Esophagus squamous epithelium (tissue), 5 donors: Measurements from ENCODE around the gene CREBRF. TPM values are rescaled to one million over a fixed set of nuclear protein-coding genes. Genes with fewer than 3 reads are reported as not detected.

Source experiments
- DNase-seq: peaks from one replicate; lab custom pipeline; 2025; lab: John Stamatoyannopoulos, UW
- H3K27ac ChIP-seq, 4 donors: fragments of 200-600 bp; sonication (generic); one replicate each; pipeline ENCODE4 v1.5.1; 2016 to 2019; ENCODE audit warnings: mild to moderate bottlenecking in 1 of 4
- H3K27me3 ChIP-seq, 4 donors: fragments of 200-600 bp; sonication (generic); 1 replicate in 3 of 4; 2 replicates in 1 of 4; pipeline versions ENCODE4 v1.5.1 to v1.6.0; 2017 to 2021; ENCODE audit warnings: antibody characterized with exemption in 1 of 4
- H3K36me3 ChIP-seq, 3 donors: fragments of 200-600 bp; sonication (generic); one replicate each; pipeline ENCODE4 v1.5.1; 2016 to 2019
- H3K4me1 ChIP-seq, 3 donors: fragments of 200-600 bp; sonication (generic); one replicate each; pipeline ENCODE4 v1.5.1; 2017 to 2019
- H3K4me3 ChIP-seq, 4 donors: fragments of 200-600 bp; sonication (generic); 1 replicate in 3 of 4; 2 replicates in 1 of 4; pipeline ENCODE4 v1.5.1; 2016 to 2019; ENCODE audit warnings: mild to moderate bottlenecking in 2 of 4, moderate library complexity in 1 of 4
- H3K9me3 ChIP-seq, 3 donors: fragments of 200-600 bp; sonication (generic); one replicate each; pipeline ENCODE4 v1.5.1; 2016 to 2019
- CTCF ChIP-seq, 6 experiments: fragments of 450-650 bp in 4 of 6; fragments of 200-600 bp in 2 of 6; sonication (generic) in 2 of 6; IDR thresholded peaks; one replicate each; pipeline ENCODE4 v1.5.1; 2016 to 2019; ENCODE audit warnings: antibody characterized with exemption in 6 of 6, mild to moderate bottlenecking in 4 of 6, moderate library complexity in 4 of 6
- POLR2A ChIP-seq, 4 donors: fragments of 450-650 bp; IDR thresholded peaks; one replicate each; pipeline ENCODE4 v1.6.1; 2017; ENCODE audit warnings: antibody characterized with exemption in 4 of 4, mild to moderate bottlenecking in 4 of 4, moderate library complexity in 3 of 4
- WGBS, 2 donors: methylation state at CpG; one replicate each; pipeline ENCODE4 v1.1.5; 2018; 5-methylcytosine and 5-hydroxymethylcytosine counted together
- intact Hi-C: fragments of 100-400 bp; cut with DNase I; formaldehyde crosslinking; loops from one replicate; pipeline ENCODE4 v1.15.0; 2022
- total RNA-seq, 4 donors: library from RNA; depleted of rRNA; stranded (reverse); fragments of >200 nt; gene quantifications; one replicate each; pipeline ENCODE4 v1.1.0, GENCODE V29; 2016
- donor health status: DM: yes; HTN: yes; CAD: no.

Gene CREBRF
- total RNA-seq, 4 donors from 2014 or later: 2.7 to 28.4 (median 7.9) TPM

- no peaks in the 10 kb centered on the region for H3K27me3 ChIP-seq
- TF ChIP-seq POLR2A (IDR thresholded peaks at IDR 0.05): no peak
- TF ChIP-seq CTCF (IDR thresholded peaks at IDR 0.05): no peak
- intact Hi-C loops: no loop called here
- no peak overlapping the region for H3K4me3 ChIP-seq
- H3K36me3 ChIP-seq: peaks cover 0 to 98% (median 16%) of the 10 kb centered on the region in 3 donors
- DNase-seq: no peak
- WGBS, 2 donors: 43 to 66% methylated on average over 1 to 2 of the region's 2 CpGs
- H3K9me3 ChIP-seq: no peaks in the 10 kb centered on the region
- H3K27ac ChIP-seq: no peak overlapping the region
- H3K4me1 ChIP-seq: no peaks in the 10 kb centered on the region
These were observed 99.8 kb downstream of the CREBRF start for GRCh38 chr5:173155912-173156311.

- intact Hi-C loops: no loop called here
- Histone ChIP-seq H3K36me3 (peaks cover 0 to 100% (median 30%) of the 10 kb centered on the region in 3 donors), H3K9me3 (no peaks in the 10 kb centered on the region), H3K27me3 (no peaks in the 10 kb centered on the region), H3K4me1 (no peaks in the 10 kb centered on the region), H3K27ac (no peak overlapping the region), H3K4me3 (no peak overlapping the region)
- 80% methylated on average over 4 of the region's 8 CpGs; no CpG with 5 or more reads in 1 of the 2 donors for WGBS, 2 donors
- no peak for DNase-seq
- TF ChIP-seq CTCF (IDR thresholded peaks at IDR 0.05) (no peak), POLR2A (IDR thresholded peaks at IDR 0.05) (no peak)
These were observed 102.2 kb downstream of the CREBRF start for GRCh38 chr5:173158366-173158765.

GRCh38 chr5:173159256-173159655, 103.1 kb downstream of the CREBRF start:
- Histone ChIP-seq H3K27me3 (no peaks in the 10 kb centered on the region), H3K27ac (no peak overlapping the region), H3K4me1 (no peaks in the 10 kb centered on the region), H3K9me3 (no peaks in the 10 kb centered on the region), H3K36me3 (peaks cover 0 to 100% (median 30%) of the 10 kb centered on the region in 3 donors), H3K4me3 (no peak overlapping the region)
- no peak for DNase-seq
- TF ChIP-seq POLR2A (IDR thresholded peaks at IDR 0.05) (no peak), CTCF (IDR thresholded peaks at IDR 0.05) (no peak)
- 91 to 94% methylated on average over 3 of the region's 3 CpGs for WGBS, 2 donors
- intact Hi-C loops: no loop called here

- DNase-seq: no peak
- WGBS, 2 donors: 93 to 100% methylated on average over 2 to 5 of the region's 5 CpGs
These were observed 105.0 kb downstream of the CREBRF start for GRCh38 chr5:173161148-173161547.

GRCh38 chr5:173163219-173163618, 107.1 kb downstream of the CREBRF start:
- no peak for DNase-seq
- Histone ChIP-seq H3K4me3 (no peak overlapping the region), H3K36me3 (peaks cover 0 to 71% (median 23%) of the 10 kb centered on the region in 3 donors), H3K27me3 (no peaks in the 10 kb centered on the region), H3K9me3 (no peaks in the 10 kb centered on the region), H3K4me1 (no peaks in the 10 kb centered on the region), H3K27ac (no peak overlapping the region)
- no peak for TF ChIP-seq CTCF (IDR thresholded peaks at IDR 0.05)
- no peak for TF ChIP-seq POLR2A (IDR thresholded peaks at IDR 0.05)
- 87% methylated on average over 6 of the region's 7 CpGs; no CpG with 5 or more reads in 1 of the 2 donors for WGBS, 2 donors
- intact Hi-C loops: no loop called here

More at GRCh38 chr5:173161148-173161547, 105.0 kb downstream of the CREBRF start:
- H3K36me3 ChIP-seq: peaks cover 0 to 92% (median 23%) of the 10 kb centered on the region in 3 donors
- no peaks in the 10 kb centered on the region for H3K9me3 ChIP-seq
- no peaks in the 10 kb centered on the region for H3K27me3 ChIP-seq
- intact Hi-C loops: no loop called here
- H3K27ac ChIP-seq: no peak overlapping the region
- no peaks in the 10 kb centered on the region for H3K4me1 ChIP-seq
- TF ChIP-seq POLR2A (IDR thresholded peaks at IDR 0.05) (no peak), CTCF (IDR thresholded peaks at IDR 0.05) (no peak)
- no peak overlapping the region for H3K4me3 ChIP-seq
